Gastrocnemius medialis (tissue), 4 donors: Measurements from ENCODE around the gene GOLGA1.

ENCODE experiments used
- POLR2A ChIP-seq, 2 donors: fragments of 450-650 bp; IDR thresholded peaks; one replicate each; pipeline ENCODE4 v1.6.1; 2017; ENCODE audit warnings: antibody characterized with exemption in 2 of 2, mild to moderate bottlenecking in 2 of 2, moderate library complexity in 2 of 2
- TF ChIP-seq, protein P1 (sequence below), 5 experiments: fragments of 450-650 bp in 3 of 5; fragments of 200-600 bp in 2 of 5; sonication (generic) in 2 of 5; IDR thresholded peaks in 4 of 5; conservative IDR thresholded peaks in 1 of 5; 1 replicate in 4 of 5; 2 replicates in 1 of 5; pipeline ENCODE4 v1.5.1; 2016 to 2019; ENCODE audit warnings: antibody characterized with exemption in 5 of 5, mild to moderate bottlenecking in 3 of 5, moderate library complexity in 3 of 5

GRCh38 chr9:124980431-124980830, 39.5 kb upstream of the GOLGA1 start:
- TF ChIP-seq, protein P1, sequence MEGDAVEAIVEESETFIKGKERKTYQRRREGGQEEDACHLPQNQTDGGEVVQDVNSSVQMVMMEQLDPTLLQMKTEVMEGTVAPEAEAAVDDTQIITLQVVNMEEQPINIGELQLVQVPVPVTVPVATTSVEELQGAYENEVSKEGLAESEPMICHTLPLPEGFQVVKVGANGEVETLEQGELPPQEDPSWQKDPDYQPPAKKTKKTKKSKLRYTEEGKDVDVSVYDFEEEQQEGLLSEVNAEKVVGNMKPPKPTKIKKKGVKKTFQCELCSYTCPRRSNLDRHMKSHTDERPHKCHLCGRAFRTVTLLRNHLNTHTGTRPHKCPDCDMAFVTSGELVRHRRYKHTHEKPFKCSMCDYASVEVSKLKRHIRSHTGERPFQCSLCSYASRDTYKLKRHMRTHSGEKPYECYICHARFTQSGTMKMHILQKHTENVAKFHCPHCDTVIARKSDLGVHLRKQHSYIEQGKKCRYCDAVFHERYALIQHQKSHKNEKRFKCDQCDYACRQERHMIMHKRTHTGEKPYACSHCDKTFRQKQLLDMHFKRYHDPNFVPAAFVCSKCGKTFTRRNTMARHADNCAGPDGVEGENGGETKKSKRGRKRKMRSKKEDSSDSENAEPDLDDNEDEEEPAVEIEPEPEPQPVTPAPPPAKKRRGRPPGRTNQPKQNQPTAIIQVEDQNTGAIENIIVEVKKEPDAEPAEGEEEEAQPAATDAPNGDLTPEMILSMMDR (IDR thresholded peaks at IDR 0.05 in 4 of 5, conservative IDR thresholded peaks at IDR 0.05 in 1 of 5), result no peak
- TF ChIP-seq POLR2A (IDR thresholded peaks at IDR 0.05), result no peak
